GM12865 (cell line): ENCODE data around the gene MRPL10.

Experiments used
- DNase-seq: peaks from one replicate; pipeline ENCODE4 v3.0.0; 2010; ENCODE audit warnings: low read depth
- H3K4me3 ChIP-seq: 2 replicates; pipeline ENCODE4 v1.5.1; 2011; ENCODE audit warnings: mild to moderate bottlenecking, low read depth, low read length, control low read depth
- TF ChIP-seq, protein P1 (sequence below): IDR thresholded peaks from 2 replicates; pipeline ENCODE4 v1.5.1; 2011; ENCODE audit warnings: low read length, control low read depth, low read depth, inconsistent platforms; ENCODE audit not compliant: insufficient read depth; ENCODE audit errors: missing control alignments

The MRPL10 gene

DNA sequence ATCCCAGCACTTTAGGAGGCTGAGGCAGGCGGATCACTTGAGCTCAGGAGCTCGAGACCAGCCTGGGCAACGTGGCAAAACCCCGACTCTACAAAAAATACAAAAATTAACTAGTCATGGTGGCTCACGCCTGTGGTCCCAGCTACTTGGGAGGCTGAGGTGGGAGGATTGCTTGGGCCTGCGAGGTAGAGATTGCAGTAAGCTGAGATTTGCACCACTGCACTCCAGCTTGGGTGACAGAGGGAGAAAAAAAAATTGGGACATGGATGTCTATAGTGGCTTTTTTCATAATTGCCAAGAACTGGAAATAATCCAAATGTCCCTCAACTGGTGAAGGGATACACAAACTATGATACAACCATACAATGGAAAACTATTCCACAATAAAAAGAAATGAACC, 38.4 kb downstream of the MRPL10 start:
- H3K4me3 ChIP-seq, result no peak overlapping the region
- TF ChIP-seq, protein P1, sequence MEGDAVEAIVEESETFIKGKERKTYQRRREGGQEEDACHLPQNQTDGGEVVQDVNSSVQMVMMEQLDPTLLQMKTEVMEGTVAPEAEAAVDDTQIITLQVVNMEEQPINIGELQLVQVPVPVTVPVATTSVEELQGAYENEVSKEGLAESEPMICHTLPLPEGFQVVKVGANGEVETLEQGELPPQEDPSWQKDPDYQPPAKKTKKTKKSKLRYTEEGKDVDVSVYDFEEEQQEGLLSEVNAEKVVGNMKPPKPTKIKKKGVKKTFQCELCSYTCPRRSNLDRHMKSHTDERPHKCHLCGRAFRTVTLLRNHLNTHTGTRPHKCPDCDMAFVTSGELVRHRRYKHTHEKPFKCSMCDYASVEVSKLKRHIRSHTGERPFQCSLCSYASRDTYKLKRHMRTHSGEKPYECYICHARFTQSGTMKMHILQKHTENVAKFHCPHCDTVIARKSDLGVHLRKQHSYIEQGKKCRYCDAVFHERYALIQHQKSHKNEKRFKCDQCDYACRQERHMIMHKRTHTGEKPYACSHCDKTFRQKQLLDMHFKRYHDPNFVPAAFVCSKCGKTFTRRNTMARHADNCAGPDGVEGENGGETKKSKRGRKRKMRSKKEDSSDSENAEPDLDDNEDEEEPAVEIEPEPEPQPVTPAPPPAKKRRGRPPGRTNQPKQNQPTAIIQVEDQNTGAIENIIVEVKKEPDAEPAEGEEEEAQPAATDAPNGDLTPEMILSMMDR, result no peak
- no peak for DNase-seq

GRCh38 chr17:47792457-47792856, 38.9 kb downstream of the MRPL10 start:
- no peak overlapping the region for H3K4me3 ChIP-seq
- no peak for DNase-seq
- TF ChIP-seq, protein P1, result no peak

DNA sequence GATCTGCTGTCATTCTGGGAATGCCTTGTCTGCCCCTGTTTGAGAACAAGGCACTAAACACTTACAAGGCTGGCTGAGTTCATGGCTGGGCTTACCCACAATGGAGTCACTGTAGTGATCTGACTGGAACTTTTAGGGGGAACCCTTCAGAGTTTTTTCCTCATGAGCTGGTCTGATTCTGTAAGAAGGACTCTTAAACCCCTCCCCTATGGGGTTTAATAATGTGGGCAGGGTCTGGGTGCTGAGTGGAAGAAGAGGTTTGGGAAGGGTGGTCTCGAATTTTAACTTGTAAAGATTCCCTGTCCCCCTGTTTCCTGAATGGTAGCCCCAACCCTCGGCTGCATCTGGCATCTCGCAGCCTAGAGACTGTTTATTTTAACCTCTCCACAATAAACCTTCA, 40.3 kb downstream of the MRPL10 start:
- no peak for DNase-seq

DNA sequence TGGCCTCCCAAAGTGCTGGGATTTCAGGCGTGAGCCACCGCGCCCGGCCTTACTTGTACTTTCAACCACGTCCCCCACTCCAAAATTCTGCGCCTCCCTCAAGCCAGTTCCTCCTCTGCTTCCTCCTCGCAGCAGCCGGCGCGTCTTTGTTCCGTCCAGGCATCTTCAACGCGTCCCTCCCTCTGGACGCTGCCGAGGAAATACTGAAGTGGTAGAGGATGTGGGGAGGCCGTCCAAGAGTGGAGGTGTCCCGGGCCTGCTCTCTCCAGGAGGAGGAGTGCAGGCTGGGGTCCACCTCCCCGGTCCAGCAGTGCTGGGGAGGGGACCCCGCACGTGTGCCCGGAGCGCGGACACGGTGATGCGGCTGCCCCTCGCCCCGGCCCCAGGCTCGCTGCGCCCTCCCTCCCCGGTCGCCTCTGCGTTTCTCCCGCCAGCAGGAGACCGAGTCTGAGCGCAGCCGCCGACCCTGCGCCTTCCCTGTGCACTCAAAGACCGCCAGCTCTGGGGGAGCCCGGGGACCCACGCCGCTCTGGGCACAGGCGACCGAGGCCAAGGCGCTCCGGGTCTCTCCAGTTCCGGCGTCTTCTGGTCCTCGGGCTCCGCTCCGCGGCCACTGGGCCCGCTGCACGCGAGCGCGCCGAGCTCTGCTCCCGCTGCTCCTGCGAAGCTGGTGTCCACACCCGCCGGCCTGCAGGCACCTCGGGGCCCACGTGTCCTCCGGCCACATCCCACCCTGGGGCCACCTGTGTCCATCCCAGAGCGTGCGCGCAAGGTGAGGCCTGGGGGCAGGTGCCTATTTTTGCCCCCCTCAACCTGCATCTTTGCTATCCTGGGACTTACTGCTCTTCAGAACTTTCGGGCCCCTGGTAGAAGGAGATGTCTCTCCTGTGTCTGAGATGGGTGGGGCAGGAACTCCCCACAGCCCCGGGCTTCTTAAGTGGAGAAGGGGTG, 41.5 kb downstream of the MRPL10 start:
- TF ChIP-seq, protein P1, result peak; percentile 27
- no peak overlapping the region for H3K4me3 ChIP-seq
- DNase-seq, result peak; percentile 27

More for the DNA sequence above, 40.3 kb downstream of the MRPL10 start:
- TF ChIP-seq, protein P1, result no peak
- no peak overlapping the region for H3K4me3 ChIP-seq

DNA sequence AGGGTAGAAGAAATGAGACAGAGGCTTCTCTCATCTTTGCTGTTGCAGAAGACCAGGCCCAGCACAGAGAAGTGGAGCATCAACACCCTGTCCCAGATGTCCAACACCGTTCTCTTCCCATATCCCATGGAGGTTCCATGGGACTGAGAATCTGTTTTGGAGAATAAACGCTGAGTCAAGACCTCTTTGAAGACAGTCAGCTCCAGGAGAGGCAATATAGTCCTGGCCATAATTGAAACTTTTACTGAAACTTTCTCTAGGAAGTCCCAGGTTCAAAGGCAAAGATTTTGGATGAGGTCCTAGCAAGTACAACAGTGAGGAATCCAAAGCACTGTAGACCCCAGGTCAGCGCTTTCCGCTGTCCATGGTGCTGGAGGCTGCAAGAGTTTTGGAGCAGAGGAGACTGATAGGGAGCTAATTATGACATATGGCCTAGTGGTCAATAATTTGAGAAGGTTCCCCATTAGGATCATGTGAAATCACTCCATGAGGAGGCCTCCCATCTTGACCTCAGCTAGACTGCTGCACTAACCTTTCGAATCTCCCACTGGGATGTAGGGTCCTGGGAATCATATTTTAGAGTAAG, 45.7 kb downstream of the MRPL10 start:
- TF ChIP-seq, protein P1, result no peak
- DNase-seq, result peak; percentile 19
- H3K4me3 ChIP-seq, result no peak overlapping the region

GRCh38 chr17:47781397-47781796, 49.9 kb downstream of the MRPL10 start:
- no peak for DNase-seq
- no peak overlapping the region for H3K4me3 ChIP-seq
- TF ChIP-seq, protein P1, result no peak
